Neutrophil (primary cell): ENCODE data around the gene EMSY.

Experiments
- H3K27ac ChIP-seq: fragments of 200-600 bp; sonication (generic); 2 replicates; pipeline ENCODE4 v1.5.1; 2016; ENCODE audit warnings: mild to moderate bottlenecking, moderate library complexity
- H3K27me3 ChIP-seq: fragments of 200-600 bp; sonication (generic); 2 replicates; pipeline ENCODE4 v1.6.0; 2016; ENCODE audit warnings: mild to moderate bottlenecking
- H3K36me3 ChIP-seq: fragments of 200-600 bp; sonication (generic); 2 replicates; pipeline ENCODE4 v1.5.1; 2017
- H3K4me1 ChIP-seq, 2 experiments: fragments of 200-600 bp in 1 of 2; sonication (generic) in 1 of 2; 1 replicate in 1 of 2; 2 replicates in 1 of 2; pipeline versions ENCODE4 v1.5.1 to v1.6.1; 2013 to 2016; ENCODE audit warnings: low read depth in 1 of 2, low read length in 1 of 2, mild to moderate bottlenecking in 1 of 2, moderate library complexity in 1 of 2; ENCODE audit not compliant: control insufficient read depth in 1 of 2, insufficient read depth in 1 of 2
- H3K4me3 ChIP-seq, 2 experiments: fragments of 200-600 bp in 1 of 2; sonication (generic) in 1 of 2; 1 replicate in 1 of 2; 2 replicates in 1 of 2; pipeline ENCODE4 v1.5.1; 2013 to 2016; ENCODE audit warnings: low read depth in 1 of 2, low read length in 1 of 2, mild to moderate bottlenecking in 1 of 2, moderate library complexity in 1 of 2
- H3K9me3 ChIP-seq: fragments of 200-600 bp; sonication (generic); 2 replicates; pipeline ENCODE4 v1.5.1; 2016
- CTCF ChIP-seq: fragments of 200-600 bp; sonication (generic); IDR thresholded peaks from 2 replicates; pipeline ENCODE4 v1.5.1; 2016; ENCODE audit warnings: antibody characterized with exemption

EMSY gene

GRCh38 chr11:76561245-76561644 lies 116.4 kb downstream of the EMSY start:
- Histone ChIP-seq H3K27me3 (peaks cover 13% of the 10 kb centered on the region), H3K4me3 (no peak overlapping the region), H3K9me3 (no peaks in the 10 kb centered on the region), H3K27ac (no peak overlapping the region), H3K36me3 (no peaks in the 10 kb centered on the region), H3K4me1 (no peaks in the 10 kb centered on the region)
- TF ChIP-seq CTCF = no peak

- Histone ChIP-seq H3K36me3 (no peaks in the 10 kb centered on the region), H3K9me3 (no peaks in the 10 kb centered on the region), H3K4me3 (no peak overlapping the region), H3K4me1 (no peaks in the 10 kb centered on the region), H3K27ac (no peak overlapping the region), H3K27me3 (peaks cover 13% of the 10 kb centered on the region)
- TF ChIP-seq CTCF = no peak
Measured at GRCh38 chr11:76562541-76562940, 117.7 kb downstream of the EMSY start.

- no peak for TF ChIP-seq CTCF
- Histone ChIP-seq H3K4me3 (no peak overlapping the region), H3K4me1 (no peaks in the 10 kb centered on the region), H3K27me3 (peaks cover 3% of the 10 kb centered on the region), H3K9me3 (no peaks in the 10 kb centered on the region), H3K36me3 (no peaks in the 10 kb centered on the region), H3K27ac (no peak overlapping the region)
Measured at GRCh38 chr11:76564364-76564763, 119.5 kb downstream of the EMSY start.

GRCh38 chr11:76566811-76567210 lies 122.0 kb downstream of the EMSY start:
- no peak for TF ChIP-seq CTCF
- no peaks in the 10 kb centered on the region for H3K27me3 ChIP-seq
- no peak overlapping the region for H3K4me3 ChIP-seq
- no peaks in the 10 kb centered on the region for H3K4me1 ChIP-seq
- H3K27ac ChIP-seq = no peak overlapping the region
- no peaks in the 10 kb centered on the region for H3K36me3 ChIP-seq
- no peaks in the 10 kb centered on the region for H3K9me3 ChIP-seq

- Histone ChIP-seq H3K27me3 (no peaks in the 10 kb centered on the region), H3K4me3 (no peak overlapping the region), H3K9me3 (no peaks in the 10 kb centered on the region), H3K4me1 (no peaks in the 10 kb centered on the region), H3K27ac (no peak overlapping the region), H3K36me3 (no peaks in the 10 kb centered on the region)
- TF ChIP-seq CTCF = no peak
Measured at GRCh38 chr11:76567261-76567660, 122.4 kb downstream of the EMSY start.

GRCh38 chr11:76568139-76568538 lies 123.3 kb downstream of the EMSY start:
- H3K4me1 ChIP-seq = no peaks in the 10 kb centered on the region

More at GRCh38 chr11:76568139-76568538, 123.3 kb downstream of the EMSY start:
- Histone ChIP-seq H3K9me3 (no peaks in the 10 kb centered on the region), H3K36me3 (no peaks in the 10 kb centered on the region), H3K27ac (no peak overlapping the region), H3K4me3 (no peak overlapping the region), H3K27me3 (no peaks in the 10 kb centered on the region)
- TF ChIP-seq CTCF = no peak
